ENCODE measurements around the gene TPK1. TPM values are rescaled to one million over a fixed set of nuclear protein-coding genes. Genes with fewer than 3 reads are reported as not detected.

The TPK1 gene
- total RNA-seq, 1 donor: 6.9 TPM

DNA sequence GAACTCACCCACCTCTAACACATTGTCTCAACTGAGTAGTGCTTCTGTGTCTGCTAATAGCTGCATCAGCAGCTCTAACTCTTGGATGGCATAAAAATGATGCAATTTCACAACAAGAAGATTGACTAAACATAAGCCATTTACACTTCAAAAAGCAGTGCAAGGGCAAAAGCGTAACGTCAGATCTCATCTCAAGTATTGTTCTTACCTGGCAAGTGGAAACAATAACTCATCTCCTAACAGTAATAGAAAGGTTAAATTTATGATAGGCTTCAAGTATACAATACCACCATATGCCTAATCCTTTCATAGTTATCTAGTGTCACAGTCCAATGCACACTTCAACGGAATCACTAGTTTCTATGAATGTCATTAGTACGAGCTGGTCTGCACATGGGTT lies 14.8 kb downstream of the TPK1 start:
- no peaks in the 10 kb centered on the region for H3K79me2 ChIP-seq (ENCODE audit: insufficient read depth, low read length)
- TF ChIP-seq, protein P1, sequence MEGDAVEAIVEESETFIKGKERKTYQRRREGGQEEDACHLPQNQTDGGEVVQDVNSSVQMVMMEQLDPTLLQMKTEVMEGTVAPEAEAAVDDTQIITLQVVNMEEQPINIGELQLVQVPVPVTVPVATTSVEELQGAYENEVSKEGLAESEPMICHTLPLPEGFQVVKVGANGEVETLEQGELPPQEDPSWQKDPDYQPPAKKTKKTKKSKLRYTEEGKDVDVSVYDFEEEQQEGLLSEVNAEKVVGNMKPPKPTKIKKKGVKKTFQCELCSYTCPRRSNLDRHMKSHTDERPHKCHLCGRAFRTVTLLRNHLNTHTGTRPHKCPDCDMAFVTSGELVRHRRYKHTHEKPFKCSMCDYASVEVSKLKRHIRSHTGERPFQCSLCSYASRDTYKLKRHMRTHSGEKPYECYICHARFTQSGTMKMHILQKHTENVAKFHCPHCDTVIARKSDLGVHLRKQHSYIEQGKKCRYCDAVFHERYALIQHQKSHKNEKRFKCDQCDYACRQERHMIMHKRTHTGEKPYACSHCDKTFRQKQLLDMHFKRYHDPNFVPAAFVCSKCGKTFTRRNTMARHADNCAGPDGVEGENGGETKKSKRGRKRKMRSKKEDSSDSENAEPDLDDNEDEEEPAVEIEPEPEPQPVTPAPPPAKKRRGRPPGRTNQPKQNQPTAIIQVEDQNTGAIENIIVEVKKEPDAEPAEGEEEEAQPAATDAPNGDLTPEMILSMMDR (IDR thresholded peaks at IDR 0.05; ENCODE audit: extremely low read depth, low read depth, low read length): no peak
- peaks cover 22% of the 10 kb centered on the region for H3K4me1 ChIP-seq (ENCODE audit: insufficient read depth, low read length)
- no peaks in the 10 kb centered on the region for H4K20me1 ChIP-seq (ENCODE audit: insufficient read depth, low read length)
- no peak for DNase-seq (ENCODE audit: insufficient read length, low spot score, missing footprints)
- H3K4me3 ChIP-seq (ENCODE audit: insufficient read depth, low read length): no peak overlapping the region
- no peak overlapping the region for H2AFZ ChIP-seq (ENCODE audit: low read length)
- no peaks in the 10 kb centered on the region for H3K9me3 ChIP-seq (ENCODE audit: low read depth, low read length)
- no peak overlapping the region for H3K27ac ChIP-seq (ENCODE audit: low read depth, low read length)
- no peaks in the 10 kb centered on the region for H3K36me3 ChIP-seq (ENCODE audit: insufficient read depth, low read length)
- no peak overlapping the region for H3K4me2 ChIP-seq (ENCODE audit: insufficient read depth, low read length)
- no peaks in the 10 kb centered on the region for H3K27me3 ChIP-seq (ENCODE audit: insufficient read depth, low read length)

DNA sequence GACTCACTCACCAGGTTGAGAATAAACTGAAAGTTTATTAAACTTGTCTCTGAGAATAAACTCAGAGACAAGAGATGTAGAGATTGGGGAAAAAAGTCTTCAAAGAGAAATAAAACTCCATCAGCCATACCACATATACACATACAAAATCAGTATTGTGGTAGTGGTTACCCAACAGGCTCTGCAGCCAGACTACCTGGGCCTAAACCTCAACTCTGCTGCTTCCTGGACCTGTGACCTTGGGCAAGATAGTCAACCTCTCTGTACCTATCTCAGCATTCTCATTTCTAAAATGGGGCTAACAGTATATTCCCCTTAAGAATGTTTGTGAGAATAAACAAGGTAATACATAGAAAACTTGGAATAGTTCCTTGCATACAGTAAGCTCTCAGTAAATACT lies 15.3 kb downstream of the TPK1 start:
- Histone ChIP-seq H4K20me1 (ENCODE audit: insufficient read depth, low read length) (no peaks in the 10 kb centered on the region), H2AFZ (ENCODE audit: low read length) (no peak overlapping the region), H3K27ac (ENCODE audit: low read depth, low read length) (no peak overlapping the region), H3K4me1 (ENCODE audit: insufficient read depth, low read length) (peaks cover 17% of the 10 kb centered on the region), H3K79me2 (ENCODE audit: insufficient read depth, low read length) (no peaks in the 10 kb centered on the region), H3K9me3 (ENCODE audit: low read depth, low read length) (no peaks in the 10 kb centered on the region), H3K36me3 (ENCODE audit: insufficient read depth, low read length) (no peaks in the 10 kb centered on the region), H3K4me2 (ENCODE audit: insufficient read depth, low read length) (no peak overlapping the region), H3K4me3 (ENCODE audit: insufficient read depth, low read length) (no peak overlapping the region), H3K27me3 (ENCODE audit: insufficient read depth, low read length) (no peaks in the 10 kb centered on the region)
- no peak for DNase-seq (ENCODE audit: insufficient read length, low spot score, missing footprints)
- TF ChIP-seq, protein P1 (IDR thresholded peaks at IDR 0.05; ENCODE audit: extremely low read depth, low read depth, low read length): no peak

DNA sequence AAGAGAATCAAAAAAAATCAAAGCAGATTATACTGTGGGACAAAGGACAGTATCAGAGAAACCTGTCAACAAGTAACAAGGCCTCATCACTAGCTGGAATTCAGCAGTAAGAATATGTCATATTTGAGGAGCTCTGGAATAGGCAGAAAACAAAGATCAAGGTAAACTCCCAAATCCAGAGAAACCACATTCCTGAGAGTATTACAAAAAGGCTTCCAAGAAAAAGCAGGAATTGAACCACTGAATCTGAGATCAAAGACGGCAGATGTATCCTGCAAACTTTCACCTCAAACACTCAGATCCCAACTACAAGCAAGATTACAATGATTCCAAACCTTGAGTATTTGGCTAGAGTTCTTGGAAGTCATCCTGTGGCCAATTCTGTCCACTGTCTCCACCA lies 16.3 kb downstream of the TPK1 start:
- Histone ChIP-seq H3K27me3 (ENCODE audit: insufficient read depth, low read length) (no peaks in the 10 kb centered on the region), H3K4me2 (ENCODE audit: insufficient read depth, low read length) (no peak overlapping the region), H3K27ac (ENCODE audit: low read depth, low read length) (no peak overlapping the region), H2AFZ (ENCODE audit: low read length) (no peak overlapping the region), H3K36me3 (ENCODE audit: insufficient read depth, low read length) (no peaks in the 10 kb centered on the region), H3K4me1 (ENCODE audit: insufficient read depth, low read length) (peaks cover 7% of the 10 kb centered on the region), H3K4me3 (ENCODE audit: insufficient read depth, low read length) (no peak overlapping the region), H3K79me2 (ENCODE audit: insufficient read depth, low read length) (no peaks in the 10 kb centered on the region), H4K20me1 (ENCODE audit: insufficient read depth, low read length) (no peaks in the 10 kb centered on the region), H3K9me3 (ENCODE audit: low read depth, low read length) (no peaks in the 10 kb centered on the region)
- DNase-seq (ENCODE audit: insufficient read length, low spot score, missing footprints): no peak
- TF ChIP-seq, protein P1 (IDR thresholded peaks at IDR 0.05; ENCODE audit: extremely low read depth, low read depth, low read length): no peak

DNA sequence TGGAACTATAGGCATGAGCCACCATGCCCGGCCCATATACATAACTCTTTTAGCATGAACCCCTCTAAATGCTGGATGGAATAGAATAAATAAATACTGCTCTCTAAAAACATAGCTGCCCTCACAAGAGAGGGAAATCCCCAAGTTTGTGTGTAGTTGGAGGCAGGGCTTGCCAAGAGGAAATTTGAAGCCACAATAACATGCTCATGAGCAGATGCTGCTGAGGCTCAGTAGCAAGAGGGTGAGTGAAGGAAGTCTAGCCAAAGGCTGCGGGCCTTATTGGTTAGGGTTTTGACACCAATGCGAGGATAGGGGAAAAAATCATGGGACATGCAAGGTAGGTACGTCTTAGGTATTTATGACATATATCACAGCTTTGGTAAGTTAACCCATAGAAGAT lies 17.3 kb downstream of the TPK1 start:
- H2AFZ ChIP-seq (ENCODE audit: low read length): no peak overlapping the region
- H3K79me2 ChIP-seq (ENCODE audit: insufficient read depth, low read length): no peaks in the 10 kb centered on the region
- no peak overlapping the region for H3K27ac ChIP-seq (ENCODE audit: low read depth, low read length)
- H3K4me3 ChIP-seq (ENCODE audit: insufficient read depth, low read length): no peak overlapping the region
- no peaks in the 10 kb centered on the region for H3K36me3 ChIP-seq (ENCODE audit: insufficient read depth, low read length)
- no peaks in the 10 kb centered on the region for H3K27me3 ChIP-seq (ENCODE audit: insufficient read depth, low read length)
- no peak overlapping the region for H3K4me2 ChIP-seq (ENCODE audit: insufficient read depth, low read length)
- no peak for DNase-seq (ENCODE audit: insufficient read length, low spot score, missing footprints)
- H3K9me3 ChIP-seq (ENCODE audit: low read depth, low read length): no peaks in the 10 kb centered on the region
- TF ChIP-seq, protein P1 (IDR thresholded peaks at IDR 0.05; ENCODE audit: extremely low read depth, low read depth, low read length): no peak
- H4K20me1 ChIP-seq (ENCODE audit: insufficient read depth, low read length): no peaks in the 10 kb centered on the region
- peaks cover 2% of the 10 kb centered on the region for H3K4me1 ChIP-seq (ENCODE audit: insufficient read depth, low read length)
